HepG2 (cell line): Measurements from ENCODE around the gene KLHL17. TPM values are rescaled to one million over a fixed set of nuclear protein-coding genes. Genes with fewer than 3 reads are reported as not detected.
A peak's percentile ranks its signal among the peaks of the same experiment; 100 is the strongest.

Experiments used
- E2F2 ChIP-seq: sonication (generic); formaldehyde crosslinking; IDR thresholded peaks from 2 replicates; pipeline ENCODE4 v1.4.0; 2020; ENCODE audit warnings: missing genetic modification reagents, borderline replicate concordance
- FLYWCH1 ChIP-seq: sonication (generic); formaldehyde crosslinking; IDR thresholded peaks from 2 replicates; pipeline ENCODE4 v1.8.1; 2023; ENCODE audit warnings: mild to moderate bottlenecking, missing genetic modification reagents
- KLF15 ChIP-seq: sonication (generic); formaldehyde crosslinking; IDR thresholded peaks from 2 replicates; pipeline ENCODE4 v1.8.1; 2023; ENCODE audit warnings: borderline replicate concordance, mild to moderate bottlenecking, inconsistent platforms, missing genetic modification reagents, mixed read lengths
- NFE2L2 ChIP-seq: fragments of 150-350 bp; IDR thresholded peaks from 2 replicates; pipeline ENCODE4 v1.6.1; 2014; ENCODE audit warnings: low read length
- NR2F6 ChIP-seq, 2 experiments: IDR thresholded peaks; 2 replicates each; pipeline ENCODE4 v1.6.1; 2016; ENCODE audit warnings: antibody characterized with exemption in 1 of 2, mild to moderate bottlenecking in 1 of 2
- PBX2 ChIP-seq: IDR thresholded peaks from 2 replicates; pipeline ENCODE4 v1.6.1; 2016; ENCODE audit warnings: control low read depth
- RXRB ChIP-seq: IDR thresholded peaks from 2 replicates; pipeline ENCODE4 v1.6.1; 2016; ENCODE audit warnings: borderline replicate concordance, missing genetic modification reagents, missing compliant biosample characterization
- SMC3 ChIP-seq: IDR thresholded peaks from 2 replicates; pipeline ENCODE4 v1.6.1; 2011; ENCODE audit warnings: low read length, improper control_type of control experiment
- SOX5 ChIP-seq: IDR thresholded peaks from 2 replicates; pipeline ENCODE4 v1.6.1; 2016; ENCODE audit warnings: borderline replicate concordance
- SPEN ChIP-seq: sonication (generic); formaldehyde crosslinking; IDR thresholded peaks from 2 replicates; pipeline ENCODE4 v1.5.1; 2020; ENCODE audit warnings: low read depth, mild to moderate bottlenecking, missing genetic modification reagents
- TSC22D2 ChIP-seq: sonication (generic); formaldehyde crosslinking; IDR thresholded peaks from 2 replicates; pipeline ENCODE4 v1.5.1; 2020; ENCODE audit warnings: missing genetic modification reagents, mild to moderate bottlenecking, borderline replicate concordance
- WIZ ChIP-seq: sonication (generic); formaldehyde crosslinking; IDR thresholded peaks from 2 replicates; pipeline ENCODE4 v1.5.1; 2020; ENCODE audit warnings: mild to moderate bottlenecking, missing genetic modification reagents
- ZBTB10 ChIP-seq: sonication (generic); formaldehyde crosslinking; IDR thresholded peaks from 2 replicates; pipeline ENCODE4 v1.4.0; 2020; ENCODE audit warnings: missing genetic modification reagents, borderline replicate concordance
- ZHX2 ChIP-seq, 2 experiments: sonication (generic) in 1 of 2; formaldehyde crosslinking in 1 of 2; IDR thresholded peaks; 2 replicates each; pipeline versions ENCODE4 v1.6.1 to v1.9.0; 2014 to 2022; ENCODE audit warnings: antibody characterized with exemption in 1 of 2, borderline replicate concordance in 1 of 2, inconsistent platforms in 1 of 2, low read depth in 1 of 2, missing genetic modification reagents in 1 of 2
- ZNF12 ChIP-seq: sonication (generic); formaldehyde crosslinking; IDR thresholded peaks from 2 replicates; pipeline ENCODE4 v1.5.0; 2020; ENCODE audit warnings: missing genetic modification reagents
- ZNF761 ChIP-seq: sonication (generic); formaldehyde crosslinking; conservative IDR thresholded peaks from 2 replicates; pipeline ENCODE4 v1.4.0; 2020; ENCODE audit warnings: mild to moderate bottlenecking, missing genetic modification reagents
- polyA plus RNA-seq, 8 experiments: library from polyadenylated mRNA; depleted of rRNA in 3 of 8; stranded (reverse) in 7 of 8; unstranded in 1 of 8; fragments of >200 nt; fragmentation: Illumina TruSeq in 4 of 8; extraction: Trizol in 4 of 8; gene quantifications; 2 replicates each; pipeline versions ENCODE4 v1.2.1 to v1.2.3, GENCODE V29; 2011 to 2016; ENCODE audit warnings: low read depth in 4 of 8, missing spikeins in 1 of 8, mixed read lengths in 1 of 8; ENCODE audit not compliant: insufficient read depth in 1 of 8
- total RNA-seq, 5 experiments: library from RNA; depleted of rRNA; stranded (reverse); fragments of >200 nt; fragmentation: Illumina TruSeq; extraction: Trizol; gene quantifications; 2 replicates each; pipeline ENCODE4 v1.2.3, GENCODE V29; 2016; ENCODE audit warnings: low read depth in 1 of 5

KLHL17 gene
- total and polyA plus RNA-seq, 2 of the 13 experiments (the other 11 are each of a cell fraction or from before 2014, with no cell fraction given) = 9.3 to 24.7 TPM

GRCh38 chr1:980602-981395 is 20.4 kb downstream of the KLHL17 start (continued):
- TF ChIP-seq E2F2 (CRISPR knock-in tag) (no peak), RXRB (CRISPR knock-in tag) (peak; percentile 36; the same call in 1 of the 2 replicates), ZHX2 (IDR thresholded peaks at IDR 0.05; ENCODE audit: low read depth) (no peak), ZHX2 (CRISPR knock-in tag; IDR thresholded peaks at IDR 0.05; ENCODE audit: borderline replicate concordance) (no peak), PBX2 (CRISPR knock-in tag) (no peak), SPEN (CRISPR knock-in tag) (peak; percentile 60; the same call in 1 of the 2 replicates), SMC3 (no peak), KLF15 (no peak), SOX5 (CRISPR knock-in tag) (0 out of 2 replicates have a peak, but pooled peaks have one; percentile 11), WIZ (CRISPR knock-in tag) (no peak), NR2F6 (IDR thresholded peaks at IDR 0.05) (no peak), NR2F6 (CRISPR knock-in tag; IDR thresholded peaks at IDR 0.05) (no peak), ZBTB10 (CRISPR knock-in tag) (no peak), ZNF761 (CRISPR knock-in tag) (peak; percentile 67; the same call in 1 of the 2 replicates), NFE2L2 (no peak), ZNF12 (CRISPR knock-in tag) (no peak), FLYWCH1 (CRISPR knock-in tag) (no peak), TSC22D2 (CRISPR knock-in tag) (no peak)
